ENCODE results near the gene TPSD1. TPM values are rescaled to one million over a fixed set of nuclear protein-coding genes. Genes with fewer than 3 reads are reported as not detected.

Gene TPSD1
- total and polyA plus RNA-seq, 10 of the 15 experiments (the other 5 are each of a cell fraction or from before 2014, with no cell fraction given), result not detected

DNA sequence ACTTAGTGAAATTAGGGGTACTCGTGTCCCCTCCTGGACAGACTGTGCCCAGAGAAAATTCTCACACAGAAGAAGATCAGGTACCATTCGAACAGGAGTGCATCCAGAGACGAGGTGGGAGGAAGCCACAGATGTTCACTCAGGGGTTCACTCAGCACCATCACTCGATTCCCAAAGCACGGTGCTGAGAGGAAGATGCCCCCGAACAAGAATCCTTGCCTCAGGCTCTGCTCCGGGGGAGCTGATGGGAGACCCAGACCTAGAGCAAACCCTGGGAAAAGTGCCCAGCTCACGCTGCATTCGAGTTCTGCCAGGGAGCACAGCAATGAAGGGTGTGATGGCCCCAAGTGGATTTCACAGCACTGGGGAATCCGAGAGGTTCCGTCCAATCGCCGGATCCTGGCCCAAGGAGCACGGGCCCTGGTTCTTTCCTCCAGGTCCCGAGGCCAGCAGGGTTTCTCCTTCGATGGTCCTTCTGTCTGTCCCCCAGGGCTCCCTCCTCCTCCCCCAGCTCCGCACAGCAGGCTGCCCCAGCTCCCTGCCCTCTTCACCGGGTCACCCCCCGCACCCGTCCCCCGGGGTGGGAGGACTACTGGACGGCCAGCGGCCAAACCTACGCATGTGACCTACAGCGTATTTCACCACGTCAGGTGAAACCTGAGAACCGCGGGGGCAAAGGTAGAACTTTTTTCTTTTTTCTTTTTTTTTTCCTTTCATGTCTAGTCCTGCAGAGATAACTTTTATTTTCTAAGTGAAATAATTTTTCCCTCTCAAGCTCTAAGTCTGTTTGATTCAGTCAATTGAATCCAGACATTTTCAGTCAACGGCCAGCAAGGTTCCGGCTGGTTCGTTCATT is 43.4 kb downstream of the TPSD1 start:
- CTCF ChIA-PET, result no interaction called here
- Histone ChIP-seq H3K27ac (ENCODE audit: control insufficient read depth, insufficient read depth) (no peak overlapping the region), H3K4me2 (ENCODE audit: control insufficient read depth, insufficient read depth) (no peak overlapping the region), H3K4me1 (ENCODE audit: control insufficient read depth, insufficient read depth, low read length) (peaks cover 9% of the 10 kb centered on the region), H3K9me3 (replicated peaks; ENCODE audit: control insufficient read depth, insufficient read depth, low read length) (no peaks in the 10 kb centered on the region), H3K36me3 (ENCODE audit: control insufficient read depth in 2 of 2, insufficient read depth in 2 of 2, low read length in 1 of 2) (no peaks in the 10 kb centered on the region), H4K20me1 (ENCODE audit: control insufficient read depth, insufficient read depth) (no peaks in the 10 kb centered on the region), H3K4me3 (no peak overlapping the region), H2AFZ (ENCODE audit: control insufficient read depth, low read depth, low read length) (no peak overlapping the region), H3K27me3 (replicated peaks in 1 of 2; ENCODE audit: control insufficient read depth in 2 of 2, insufficient read depth in 2 of 2, low read length in 1 of 2) (no peaks in the 10 kb centered on the region), H3K9ac (ENCODE audit: control insufficient read depth, insufficient read depth, low read length) (no peak overlapping the region), H3K79me2 (ENCODE audit: control insufficient read depth, insufficient read depth, low read length) (no peaks in the 10 kb centered on the region)
- intact Hi-C loops (cut with micrococcal nuclease; ENCODE audit: unreplicated experiment) (no loop called here), in situ Hi-C loops (cut with MboI) (no loop called here)
- DNase-seq (ENCODE audit: low read depth, low spot score), result no peak
- TF ChIP-seq CHD1 (IDR thresholded peaks at IDR 0.05; ENCODE audit: low read depth, low read length) (no peak), POLR2AphosphoS5 (IDR thresholded peaks at IDR 0.05; ENCODE audit: low read length) (no peak), SREBF1 (IDR thresholded peaks at IDR 0.05; ENCODE audit: low read length) (no peak), PRDM15 (CRISPR knock-in tag; IDR thresholded peaks at IDR 0.05) (no peak), BCLAF1 (IDR thresholded peaks at IDR 0.05) (no peak), JUNB (IDR thresholded peaks at IDR 0.05) (no peak), CREB1 (IDR thresholded peaks at IDR 0.05; ENCODE audit: low read depth) (no peak)
- SMC1A ChIA-PET (ENCODE audit: uncharacterized antibody, unreplicated experiment), result no interaction called here
- FAIRE-seq, result no peak
- WGBS (ENCODE audit: insufficient coverage, insufficient replicate concordance, low lambda C conversion rate, missing lambda C conversion rate), result 55% methylated on average over 29 of the region's 31 CpGs
- ATAC-seq, result no peak
- POLR2A ChIA-PET, result no interaction called here
- RAD21 ChIA-PET (ENCODE audit: unreplicated experiment), result no interaction called here
- BruUV-seq (replicated peaks), result no TSS peak
